HepG2 (cell line): Measurements from ENCODE around the gene TBCCD1. TPM values are rescaled to one million over a fixed set of nuclear protein-coding genes. Genes with fewer than 3 reads are reported as not detected.

Experiments
- ATF7 ChIP-seq, 2 experiments: fragments of 450-650 bp in 1 of 2; sonication (generic) in 1 of 2; formaldehyde crosslinking in 1 of 2; IDR thresholded peaks; 2 replicates each; pipeline versions ENCODE4 v1.4.0 to v1.6.1; 2016 to 2020; ENCODE audit warnings: antibody characterized with exemption in 1 of 2, mild to moderate bottlenecking in 1 of 2, missing genetic modification reagents in 1 of 2
- ATF7-NPFF ChIP-seq: sonication (generic); formaldehyde crosslinking; IDR thresholded peaks from 2 replicates; pipeline ENCODE4 v1.8.1; 2023; ENCODE audit warnings: mild to moderate bottlenecking, low read depth, missing genetic modification reagents, moderate library complexity
- EED ChIP-seq: sonication (generic); formaldehyde crosslinking; IDR thresholded peaks from 2 replicates; pipeline ENCODE4 v1.5.0; 2020; ENCODE audit warnings: mild to moderate bottlenecking, missing genetic modification reagents
- HNRNPH1 ChIP-seq: fragments of 200-400 bp; formaldehyde crosslinking; optimal IDR thresholded peaks from 2 replicates; pipeline ENCODE3; 2017; ENCODE audit warnings: mild to moderate bottlenecking, low read depth, low read length
- KAT7 ChIP-seq: IDR thresholded peaks from 2 replicates; pipeline ENCODE4 v1.6.1; 2018; ENCODE audit warnings: borderline replicate concordance, missing compliant biosample characterization
- MIXL1 ChIP-seq: IDR thresholded peaks from 2 replicates; pipeline ENCODE4 v1.6.1; 2016
- MLLT10 ChIP-seq: sonication (generic); formaldehyde crosslinking; IDR thresholded peaks from 2 replicates; pipeline ENCODE4 v1.4.0; 2020; ENCODE audit warnings: missing genetic modification reagents
- NPAS2 ChIP-seq: sonication (generic); formaldehyde crosslinking; IDR thresholded peaks from 2 replicates; pipeline ENCODE4 v1.8.0; 2022; ENCODE audit warnings: mild to moderate bottlenecking, missing genetic modification reagents, borderline replicate concordance
- POLR2AphosphoS5 ChIP-seq: IDR thresholded peaks from 2 replicates; pipeline ENCODE4 v1.6.1; 2012; ENCODE audit warnings: low read depth, low read length
- SOX13 ChIP-seq, 3 experiments: fragments of 450-650 bp in 1 of 3; sonication (generic) in 1 of 3; formaldehyde crosslinking in 1 of 3; IDR thresholded peaks in 2 of 3; conservative IDR thresholded peaks in 1 of 3; 2 replicates each; pipeline versions ENCODE4 v1.5.0 to v1.6.1; 2016 to 2020; ENCODE audit warnings: antibody characterized with exemption in 1 of 3, mild to moderate bottlenecking in 1 of 3, missing compliant biosample characterization in 1 of 3, missing genetic modification reagents in 1 of 3, moderate library complexity in 1 of 3
- XRCC5 ChIP-seq: fragments of 200-400 bp; formaldehyde crosslinking; optimal IDR thresholded peaks from 2 replicates; pipeline ENCODE3; 2017; ENCODE audit warnings: mild to moderate bottlenecking, low read length
- polyA plus RNA-seq, 8 experiments: library from polyadenylated mRNA; depleted of rRNA in 3 of 8; stranded (reverse) in 7 of 8; unstranded in 1 of 8; fragments of >200 nt; fragmentation: Illumina TruSeq in 4 of 8; extraction: Trizol in 4 of 8; gene quantifications; 2 replicates each; pipeline versions ENCODE4 v1.2.1 to v1.2.3, GENCODE V29; 2011 to 2016; ENCODE audit warnings: low read depth in 4 of 8, missing spikeins in 1 of 8, mixed read lengths in 1 of 8; ENCODE audit not compliant: insufficient read depth in 1 of 8
- total RNA-seq, 5 experiments: library from RNA; depleted of rRNA; stranded (reverse); fragments of >200 nt; fragmentation: Illumina TruSeq; extraction: Trizol; gene quantifications; 2 replicates each; pipeline ENCODE4 v1.2.3, GENCODE V29; 2016; ENCODE audit warnings: low read depth in 1 of 5
- TF ChIP-seq, protein P1 (sequence below): sonication (generic); formaldehyde crosslinking; IDR thresholded peaks from 2 replicates; pipeline ENCODE4 v1.8.1; 2023; ENCODE audit warnings: mild to moderate bottlenecking, missing genetic modification reagents
- TF ChIP-seq, protein P2 (sequence below), 2 experiments: fragments of 450-650 bp in 1 of 2; sonication (generic) in 1 of 2; formaldehyde crosslinking in 1 of 2; IDR thresholded peaks; 2 replicates each; pipeline versions ENCODE4 v1.6.1 to v1.8.0; 2016 to 2022; ENCODE audit warnings: antibody characterized with exemption in 1 of 2, mild to moderate bottlenecking in 1 of 2, missing genetic modification reagents in 1 of 2

The TBCCD1 gene
- total and polyA plus RNA-seq, 2 of the 13 experiments (the other 11 are each of a cell fraction or from before 2014, with no cell fraction given) = 13.6 to 16.2 TPM

DNA sequence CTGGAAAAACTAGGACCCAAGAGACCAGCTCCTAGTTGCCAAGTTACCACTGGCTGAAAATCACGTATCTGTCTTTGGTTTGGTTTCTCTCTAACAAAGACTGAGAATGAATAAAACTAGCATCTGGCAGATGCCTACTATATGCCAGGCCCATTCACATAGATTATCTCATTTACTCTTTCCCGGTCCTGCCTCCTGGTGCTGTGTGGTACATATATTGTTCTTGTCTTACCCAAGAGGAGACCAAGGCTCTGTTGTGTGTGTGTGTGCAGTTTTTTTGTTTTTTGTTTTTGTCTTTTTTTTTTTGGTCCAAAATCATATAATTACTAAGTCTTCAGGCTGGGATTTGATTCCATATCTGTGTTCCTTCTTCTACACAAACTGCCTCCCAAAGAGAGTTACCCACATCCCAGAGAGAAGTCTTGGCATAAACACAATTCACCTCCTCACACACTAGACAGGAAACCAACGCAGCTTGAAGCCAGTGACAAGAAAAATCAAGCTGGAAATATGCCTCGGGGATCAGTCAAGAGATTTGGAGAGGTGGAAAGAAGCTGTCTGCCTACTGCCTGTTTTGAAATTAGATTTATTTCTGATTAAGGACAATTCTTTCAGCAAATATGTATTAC, 46.6 kb upstream of the TBCCD1 start (continued):
- no peak for TF ChIP-seq ATF7-NPFF (CRISPR knock-in tag)
- TF ChIP-seq, protein P1, sequence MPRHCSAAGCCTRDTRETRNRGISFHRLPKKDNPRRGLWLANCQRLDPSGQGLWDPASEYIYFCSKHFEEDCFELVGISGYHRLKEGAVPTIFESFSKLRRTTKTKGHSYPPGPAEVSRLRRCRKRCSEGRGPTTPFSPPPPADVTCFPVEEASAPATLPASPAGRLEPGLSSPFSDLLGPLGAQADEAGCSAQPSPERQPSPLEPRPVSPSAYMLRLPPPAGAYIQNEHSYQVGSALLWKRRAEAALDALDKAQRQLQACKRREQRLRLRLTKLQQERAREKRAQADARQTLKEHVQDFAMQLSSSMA (CRISPR knock-in tag) = no peak
- TF ChIP-seq MLLT10 (CRISPR knock-in tag) = peak; percentile 25; the same call in 1 of the 2 replicates
- TF ChIP-seq HNRNPH1 = no peak
- TF ChIP-seq XRCC5 = no peak
- TF ChIP-seq ATF7 (IDR thresholded peaks at IDR 0.05) = no peak
- no peak for TF ChIP-seq ATF7 (CRISPR knock-in tag; IDR thresholded peaks at IDR 0.05)
- peak; percentile 45; the same call in 1 of the 2 replicates for TF ChIP-seq KAT7 (CRISPR knock-in tag)
- no peak for TF ChIP-seq SOX13 (IDR thresholded peaks at IDR 0.05)
- no peak for TF ChIP-seq SOX13 (CRISPR knock-in tag; conservative IDR thresholded peaks at IDR 0.05 in 1 of 2, IDR thresholded peaks at IDR 0.05 in 1 of 2)
- TF ChIP-seq, protein P2, sequence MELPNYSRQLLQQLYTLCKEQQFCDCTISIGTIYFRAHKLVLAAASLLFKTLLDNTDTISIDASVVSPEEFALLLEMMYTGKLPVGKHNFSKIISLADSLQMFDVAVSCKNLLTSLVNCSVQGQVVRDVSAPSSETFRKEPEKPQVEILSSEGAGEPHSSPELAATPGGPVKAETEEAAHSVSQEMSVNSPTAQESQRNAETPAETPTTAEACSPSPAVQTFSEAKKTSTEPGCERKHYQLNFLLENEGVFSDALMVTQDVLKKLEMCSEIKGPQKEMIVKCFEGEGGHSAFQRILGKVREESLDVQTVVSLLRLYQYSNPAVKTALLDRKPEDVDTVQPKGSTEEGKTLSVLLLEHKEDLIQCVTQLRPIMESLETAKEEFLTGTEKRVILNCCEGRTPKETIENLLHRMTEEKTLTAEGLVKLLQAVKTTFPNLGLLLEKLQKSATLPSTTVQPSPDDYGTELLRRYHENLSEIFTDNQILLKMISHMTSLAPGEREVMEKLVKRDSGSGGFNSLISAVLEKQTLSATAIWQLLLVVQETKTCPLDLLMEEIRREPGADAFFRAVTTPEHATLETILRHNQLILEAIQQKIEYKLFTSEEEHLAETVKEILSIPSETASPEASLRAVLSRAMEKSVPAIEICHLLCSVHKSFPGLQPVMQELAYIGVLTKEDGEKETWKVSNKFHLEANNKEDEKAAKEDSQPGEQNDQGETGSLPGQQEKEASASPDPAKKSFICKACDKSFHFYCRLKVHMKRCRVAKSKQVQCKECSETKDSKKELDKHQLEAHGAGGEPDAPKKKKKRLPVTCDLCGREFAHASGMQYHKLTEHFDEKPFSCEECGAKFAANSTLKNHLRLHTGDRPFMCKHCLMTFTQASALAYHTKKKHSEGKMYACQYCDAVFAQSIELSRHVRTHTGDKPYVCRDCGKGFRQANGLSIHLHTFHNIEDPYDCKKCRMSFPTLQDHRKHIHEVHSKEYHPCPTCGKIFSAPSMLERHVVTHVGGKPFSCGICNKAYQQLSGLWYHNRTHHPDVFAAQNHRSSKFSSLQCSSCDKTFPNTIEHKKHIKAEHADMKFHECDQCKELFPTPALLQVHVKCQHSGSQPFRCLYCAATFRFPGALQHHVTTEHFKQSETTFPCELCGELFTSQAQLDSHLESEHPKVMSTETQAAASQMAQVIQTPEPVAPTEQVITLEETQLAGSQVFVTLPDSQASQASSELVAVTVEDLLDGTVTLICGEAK (IDR thresholded peaks at IDR 0.05) = no peak
- TF ChIP-seq, protein P2 (CRISPR knock-in tag; IDR thresholded peaks at IDR 0.05) = no peak
- TF ChIP-seq EED = no peak
- TF ChIP-seq POLR2AphosphoS5 = peak; percentile 4
- no peak for TF ChIP-seq NPAS2
- peak; percentile 34; the same call in 1 of the 2 replicates for TF ChIP-seq MIXL1
